ENCODE results near the gene MIER1.
"Not testable (repeated sequence)": the region's sequence is repeated elsewhere in the genome, so short reads cannot be mapped to it uniquely, and the experiment has no call there.

Gene MIER1

GRCh38 chr1:66937529-66938234 lies 12.9 kb downstream of the MIER1 start:
- in situ Hi-C loops (cut with MboI; ENCODE audit: low sequenced_read_pairs): no loop called here

GRCh38 chr1:66938613-66939012 lies 13.8 kb downstream of the MIER1 start:
- in situ Hi-C loops (cut with MboI; ENCODE audit: low sequenced_read_pairs): no loop called here

GRCh38 chr1:66940981-66941380 lies 16.2 kb downstream of the MIER1 start:
- in situ Hi-C loops (cut with MboI; ENCODE audit: low sequenced_read_pairs): no loop called here

- in situ Hi-C loops (cut with MboI; ENCODE audit: low sequenced_read_pairs): no loop called here
Observed at GRCh38 chr1:66943361-66943969, 18.7 kb downstream of the MIER1 start.

- in situ Hi-C loops (cut with MboI; ENCODE audit: low sequenced_read_pairs): no loop called here
Observed at GRCh38 chr1:66944330-66945274, 19.8 kb downstream of the MIER1 start.

DNA sequence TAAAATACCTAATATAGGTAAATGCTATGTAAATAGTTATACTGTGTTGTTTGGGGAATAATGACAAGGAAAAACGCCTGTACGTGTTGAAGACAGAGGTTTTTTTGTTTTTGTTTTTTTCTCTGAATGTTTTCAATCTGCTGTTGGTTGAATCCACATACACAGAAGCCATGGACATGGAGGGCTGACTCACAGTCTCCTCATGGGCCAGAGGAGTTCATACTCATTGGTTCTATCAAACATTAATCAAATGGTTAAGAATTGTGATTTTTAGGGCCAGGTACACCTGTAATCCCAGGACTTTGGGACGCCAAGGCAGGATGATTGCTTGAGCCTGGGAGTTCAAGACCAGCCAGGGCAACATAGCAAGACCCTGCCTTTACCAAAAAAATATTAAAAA lies 20.5 kb downstream of the MIER1 start:
- in situ Hi-C loops (cut with MboI; ENCODE audit: low sequenced_read_pairs): no loop called here

- in situ Hi-C loops (cut with MboI; ENCODE audit: low sequenced_read_pairs): no loop called here
Observed at GRCh38 chr1:66947267-66947666, 22.5 kb downstream of the MIER1 start.

- in situ Hi-C loops (cut with MboI; ENCODE audit: low sequenced_read_pairs): no loop called here
Observed at GRCh38 chr1:66951513-66951912, 26.7 kb downstream of the MIER1 start.

- in situ Hi-C loops (cut with MboI; ENCODE audit: low sequenced_read_pairs): no loop called here
Observed at GRCh38 chr1:66954208-66954607, 29.4 kb downstream of the MIER1 start.

GRCh38 chr1:66957938-66958337 lies 33.1 kb downstream of the MIER1 start:
- in situ Hi-C loops (cut with MboI; ENCODE audit: low sequenced_read_pairs): no loop called here

- in situ Hi-C loops (cut with MboI; ENCODE audit: low sequenced_read_pairs): not testable (repeated sequence)
Observed at GRCh38 chr1:66966188-66966873, 41.5 kb downstream of the MIER1 start.

GRCh38 chr1:66968574-66968973 lies 43.8 kb downstream of the MIER1 start:
- in situ Hi-C loops (cut with MboI; ENCODE audit: low sequenced_read_pairs): no loop called here

GRCh38 chr1:66978201-66978600 lies 53.4 kb downstream of the MIER1 start:
- in situ Hi-C loops (cut with MboI; ENCODE audit: low sequenced_read_pairs): no loop called here

- in situ Hi-C loops (cut with MboI; ENCODE audit: low sequenced_read_pairs): not testable (repeated sequence)
Observed at GRCh38 chr1:66979621-66980020, 54.8 kb downstream of the MIER1 start.

DNA sequence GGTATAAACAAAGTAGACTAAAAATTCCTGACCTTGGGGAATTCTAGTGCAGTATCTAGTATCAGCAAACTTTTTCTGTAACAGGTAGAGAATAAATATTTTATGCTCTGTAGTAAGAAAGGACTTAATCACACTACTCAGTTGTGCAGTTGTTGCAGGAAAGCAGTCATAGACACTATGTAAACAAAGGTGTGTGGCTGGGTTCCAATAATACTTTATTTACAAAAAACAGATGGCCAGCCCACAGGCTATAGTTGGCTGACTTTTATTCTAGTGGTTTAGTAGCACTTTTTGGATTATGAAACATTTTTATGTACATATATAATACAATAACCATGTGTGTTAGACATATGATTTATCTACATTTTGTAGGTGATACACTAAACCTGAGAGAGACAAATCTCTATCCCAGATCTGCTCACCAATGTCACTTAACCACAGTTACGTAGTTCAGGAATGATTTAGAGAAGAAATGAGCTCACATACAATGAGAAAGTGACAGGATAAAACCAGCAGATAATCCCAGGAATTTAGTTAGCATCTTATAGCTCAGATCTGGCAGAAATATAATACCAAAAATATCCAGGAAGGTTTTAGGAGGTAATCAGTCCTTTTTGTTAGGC lies 56.1 kb downstream of the MIER1 start:
- in situ Hi-C loops (cut with MboI; ENCODE audit: low sequenced_read_pairs): no loop called here

DNA sequence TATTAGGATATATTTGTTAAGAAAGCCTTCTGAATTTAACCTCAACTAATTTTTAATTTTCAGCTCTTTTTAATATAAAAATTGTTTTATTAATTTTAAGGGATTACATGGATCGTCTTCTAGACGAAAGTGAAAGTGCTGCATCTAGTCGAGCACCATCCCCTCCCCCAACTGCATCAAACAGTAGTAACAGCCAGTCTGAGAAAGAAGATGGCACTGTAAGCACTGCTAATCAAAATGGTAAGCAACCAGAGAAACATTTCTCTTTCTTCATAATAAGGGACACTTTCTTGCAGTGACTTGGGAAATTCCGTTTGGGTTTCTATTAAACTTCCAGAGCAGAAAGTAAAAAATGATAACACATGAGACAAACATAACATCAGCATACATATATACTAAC lies 56.9 kb downstream of the MIER1 start:
- in situ Hi-C loops (cut with MboI; ENCODE audit: low sequenced_read_pairs): no loop called here

GRCh38 chr1:66982561-66983260 lies 57.9 kb downstream of the MIER1 start:
- in situ Hi-C loops (cut with MboI; ENCODE audit: low sequenced_read_pairs): no loop called here

DNA sequence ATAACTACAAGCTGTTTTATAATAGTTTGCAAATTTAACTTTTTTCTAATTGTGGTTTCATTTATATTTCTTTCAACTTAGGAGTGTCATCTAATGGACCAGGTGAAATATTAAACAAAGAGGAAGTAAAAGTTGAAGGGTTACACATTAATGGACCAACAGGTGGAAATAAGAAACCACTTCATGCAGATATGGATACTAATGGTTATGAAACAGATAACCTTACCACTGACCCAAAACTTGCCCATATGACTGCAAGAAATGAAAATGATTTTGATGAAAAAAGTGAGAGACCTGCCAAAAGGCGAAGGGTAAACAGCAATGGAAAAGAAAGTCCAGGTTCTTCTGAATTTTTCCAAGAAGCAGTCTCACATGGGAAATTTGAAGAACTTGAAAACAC lies 59.7 kb downstream of the MIER1 start:
- in situ Hi-C loops (cut with MboI; ENCODE audit: low sequenced_read_pairs): no loop called here

- in situ Hi-C loops (cut with MboI; ENCODE audit: low sequenced_read_pairs): no loop called here
Observed at GRCh38 chr1:66985835-66986234, 61.0 kb downstream of the MIER1 start.

DNA sequence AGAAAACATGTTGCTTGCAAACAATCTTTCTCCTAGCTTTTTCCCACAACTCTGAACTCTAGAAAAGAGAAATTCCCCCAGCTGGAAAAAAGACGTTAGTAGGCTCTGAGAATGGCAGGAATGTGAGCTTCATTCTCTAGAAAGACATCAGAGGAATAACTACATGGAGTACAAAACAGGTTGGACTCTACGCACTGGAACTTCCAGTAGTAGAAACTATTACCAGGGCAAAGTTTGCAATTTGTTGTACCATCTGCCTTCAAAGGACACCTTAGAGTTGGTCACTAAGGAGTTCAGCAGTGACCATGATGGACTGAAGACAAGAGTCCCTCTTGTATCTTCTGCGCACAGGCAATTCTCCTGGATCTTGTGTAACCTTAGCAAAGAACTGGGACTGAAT lies 68.3 kb downstream of the MIER1 start:
- in situ Hi-C loops (cut with MboI; ENCODE audit: low sequenced_read_pairs): no loop called here
